Jurkat, Clone E6-1 (cell line): Measurements from ENCODE around the gene LEPROT. TPM values are rescaled to one million over a fixed set of nuclear protein-coding genes. Genes with fewer than 3 reads are reported as not detected.
"Not testable (repeated sequence)": the region's sequence is repeated elsewhere in the genome, so short reads cannot be mapped to it uniquely, and the experiment has no call there.

Experiments
- DNase-seq: peaks from one replicate; pipeline ENCODE4 v3.0.0-alpha.2; 2011; ENCODE audit warnings: low read depth, low spot score
- H3K4me3 ChIP-seq: 2 replicates; pipeline ENCODE4 v1.5.1; 2011; ENCODE audit warnings: mild to moderate bottlenecking, low read length, control low read depth, moderate library complexity
- polyA plus RNA-seq: library from polyadenylated mRNA; unstranded; fragments of >200 nt; gene quantifications from one replicate; pipeline ENCODE4 v1.2.1, GENCODE V29; 2012; ENCODE audit warnings: missing spikeins; ENCODE audit not compliant: insufficient read length, insufficient read depth

LEPROT gene
- polyA plus RNA-seq, result 8.8 TPM

- H3K4me3 ChIP-seq, result peak within 1 kb of the TSS; percentile 86
- DNase-seq, result no peak
Observed at GRCh38 chr1:65420590-65421350, at the start of gene LEPROT, which contains the start of gene LEPR. Gene LEPROT (plus strand): TSS chr1:65420668. CDS start chr1:65420725, 57 bp downstream. Gene LEPR (plus strand): TSS chr1:65420668. CDS start chr1:65565566, 144,898 bp downstream.

- no peak for DNase-seq
Observed at GRCh38 chr1:65371544-65371943, 48.9 kb upstream of the LEPROT start.

GRCh38 chr1:65372557-65372956 is 47.9 kb upstream of the LEPROT start:
- H3K4me3 ChIP-seq, result no peak overlapping the region
- no peak for DNase-seq

More at GRCh38 chr1:65371544-65371943, 48.9 kb upstream of the LEPROT start:
- H3K4me3 ChIP-seq, result no peak overlapping the region

- H3K4me3 ChIP-seq, result no peak overlapping the region
- no peak for DNase-seq
Observed at GRCh38 chr1:65377496-65378246, 42.8 kb upstream of the LEPROT start.

- DNase-seq, result no peak
- H3K4me3 ChIP-seq, result no peak overlapping the region
Observed at GRCh38 chr1:65378247-65378946, 42.1 kb upstream of the LEPROT start.

GRCh38 chr1:65384426-65384825 is 36.0 kb upstream of the LEPROT start:
- not testable (repeated sequence) for DNase-seq

GRCh38 chr1:65386439-65386838 is 34.0 kb upstream of the LEPROT start:
- H3K4me3 ChIP-seq, result no peak overlapping the region
- DNase-seq, result no peak

More at GRCh38 chr1:65384426-65384825, 36.0 kb upstream of the LEPROT start:
- not testable (repeated sequence) for H3K4me3 ChIP-seq

- no peak overlapping the region for H3K4me3 ChIP-seq
- no peak for DNase-seq
Observed at GRCh38 chr1:65387821-65388220, 32.6 kb upstream of the LEPROT start.

- no peak for DNase-seq
- no peak overlapping the region for H3K4me3 ChIP-seq
Observed at GRCh38 chr1:65388908-65389695, 31.4 kb upstream of the LEPROT start.

GRCh38 chr1:65392497-65392896 is 28.0 kb upstream of the LEPROT start:
- H3K4me3 ChIP-seq, result no peak overlapping the region
- DNase-seq, result no peak

- no peak overlapping the region for H3K4me3 ChIP-seq
- no peak for DNase-seq
Observed at GRCh38 chr1:65393347-65393746, 27.1 kb upstream of the LEPROT start.

- H3K4me3 ChIP-seq, result no peak overlapping the region
- DNase-seq, result no peak
Observed at GRCh38 chr1:65393928-65394327, 26.5 kb upstream of the LEPROT start.

GRCh38 chr1:65395887-65396612 is 24.4 kb upstream of the LEPROT start:
- DNase-seq, result no peak
- H3K4me3 ChIP-seq, result no peak overlapping the region

- DNase-seq, result no peak
- H3K4me3 ChIP-seq, result no peak overlapping the region
Observed at GRCh38 chr1:65398083-65398482, 22.4 kb upstream of the LEPROT start.

- H3K4me3 ChIP-seq, result no peak overlapping the region
- DNase-seq, result no peak
Observed at GRCh38 chr1:65399003-65399402, 21.5 kb upstream of the LEPROT start.

GRCh38 chr1:65401612-65402011 is 18.9 kb upstream of the LEPROT start:
- no peak for DNase-seq
- H3K4me3 ChIP-seq, result no peak overlapping the region

- H3K4me3 ChIP-seq, result no peak overlapping the region
Observed at GRCh38 chr1:65404941-65405340, 15.5 kb upstream of the LEPROT start.

GRCh38 chr1:65407877-65408276 is 12.6 kb upstream of the LEPROT start:
- H3K4me3 ChIP-seq, result no peak overlapping the region
- DNase-seq, result no peak

More at GRCh38 chr1:65404941-65405340, 15.5 kb upstream of the LEPROT start:
- DNase-seq, result no peak
